ENCODE data around the gene RBM47.

GRCh38 chr4:40621592-40622512 lies 7.8 kb downstream of the RBM47 start:
- TF ChIP-seq EZH2 (IDR thresholded peaks at IDR 0.05; ENCODE audit: borderline replicate concordance, control insufficient read depth, low read depth, low read length): no peak
- TF ChIP-seq POLR2AphosphoS5 (IDR thresholded peaks at IDR 0.05; ENCODE audit: low read length): no peak
- TF ChIP-seq EP300 (IDR thresholded peaks at IDR 0.05; ENCODE audit: borderline replicate concordance in 1 of 2, control insufficient read depth in 1 of 2, low read depth in 2 of 2, low read length in 2 of 2): peak; percentile 74 to 81
- no peak; the same call in 1 of the 2 replicates for TF ChIP-seq ATF3 (IDR thresholded peaks at IDR 0.05; ENCODE audit: borderline replicate concordance, extremely low read depth, low read depth, low read length)
- TF ChIP-seq ZBED1 (IDR thresholded peaks at IDR 0.05; ENCODE audit: borderline replicate concordance): peak; percentile 77; the same call in 1 of the 2 replicates
- TF ChIP-seq PRDM15 (CRISPR knock-in tag; IDR thresholded peaks at IDR 0.05): no peak
- peak; percentile 95 for TF ChIP-seq YY1 (IDR thresholded peaks at IDR 0.05; ENCODE audit: low read depth, low read length)
- TF ChIP-seq NR2C1 (IDR thresholded peaks at IDR 0.05): no peak
- TF ChIP-seq ATF2 (IDR thresholded peaks at IDR 0.05; ENCODE audit: low read length): peak; percentile 95
- TF ChIP-seq, protein P1, sequence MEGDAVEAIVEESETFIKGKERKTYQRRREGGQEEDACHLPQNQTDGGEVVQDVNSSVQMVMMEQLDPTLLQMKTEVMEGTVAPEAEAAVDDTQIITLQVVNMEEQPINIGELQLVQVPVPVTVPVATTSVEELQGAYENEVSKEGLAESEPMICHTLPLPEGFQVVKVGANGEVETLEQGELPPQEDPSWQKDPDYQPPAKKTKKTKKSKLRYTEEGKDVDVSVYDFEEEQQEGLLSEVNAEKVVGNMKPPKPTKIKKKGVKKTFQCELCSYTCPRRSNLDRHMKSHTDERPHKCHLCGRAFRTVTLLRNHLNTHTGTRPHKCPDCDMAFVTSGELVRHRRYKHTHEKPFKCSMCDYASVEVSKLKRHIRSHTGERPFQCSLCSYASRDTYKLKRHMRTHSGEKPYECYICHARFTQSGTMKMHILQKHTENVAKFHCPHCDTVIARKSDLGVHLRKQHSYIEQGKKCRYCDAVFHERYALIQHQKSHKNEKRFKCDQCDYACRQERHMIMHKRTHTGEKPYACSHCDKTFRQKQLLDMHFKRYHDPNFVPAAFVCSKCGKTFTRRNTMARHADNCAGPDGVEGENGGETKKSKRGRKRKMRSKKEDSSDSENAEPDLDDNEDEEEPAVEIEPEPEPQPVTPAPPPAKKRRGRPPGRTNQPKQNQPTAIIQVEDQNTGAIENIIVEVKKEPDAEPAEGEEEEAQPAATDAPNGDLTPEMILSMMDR (IDR thresholded peaks at IDR 0.05 in 2 of 3, conservative IDR thresholded peaks at IDR 0.05 in 1 of 3; ENCODE audit: control insufficient read depth in 2 of 3, extremely low read depth in 1 of 3, insufficient read depth in 1 of 3, low read depth in 3 of 3, low read length in 3 of 3): no peak

All from GM12878 (cell line).